Measurements from ENCODE around the gene C5orf22. TPM values are rescaled to one million over a fixed set of nuclear protein-coding genes. Genes with fewer than 3 reads are reported as not detected.
"Not testable (repeated sequence)": the region's sequence is repeated elsewhere in the genome, so short reads cannot be mapped to it uniquely, and the experiment has no call there.

The C5orf22 gene
- total and polyA plus RNA-seq, 3 donors from 2014 or later = 11.0 to 15.0 (median 14.4) TPM

DNA sequence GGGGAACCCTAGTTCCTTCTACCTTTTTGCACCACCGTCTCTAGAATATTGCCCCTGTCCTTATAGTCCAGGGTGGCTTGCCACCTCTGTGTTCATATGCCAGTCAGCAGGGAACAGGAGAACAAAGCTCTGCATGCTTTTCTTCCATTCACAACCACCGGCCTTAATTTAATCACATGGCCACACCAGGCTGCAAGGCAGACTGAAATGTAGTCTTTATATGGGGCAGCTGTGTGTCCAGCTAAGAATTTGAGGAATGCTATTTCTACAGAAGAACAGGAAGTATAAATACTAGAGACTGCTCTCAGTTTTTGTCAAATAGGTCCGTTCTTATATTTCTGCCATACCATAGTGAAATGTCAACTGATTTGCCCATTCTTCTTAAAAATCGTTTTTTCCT is 5.8 kb downstream of the C5orf22 start:
- no peak overlapping the region for H3K4me3 ChIP-seq
- no peak for TF ChIP-seq POLR2A (IDR thresholded peaks at IDR 0.05)
- TF ChIP-seq CTCF (IDR thresholded peaks at IDR 0.05) = no peak
- no peaks in the 10 kb centered on the region for H3K36me3 ChIP-seq (ENCODE audit: low read depth, missing control alignments)
- no peak for DNase-seq
- H3K27me3 ChIP-seq = no peaks in the 10 kb centered on the region
- H3K27ac ChIP-seq = no peak overlapping the region
- H3K4me1 ChIP-seq = peaks cover 9% of the 10 kb centered on the region
- intact Hi-C loops (cut with DNase I; ENCODE audit: low total_unique reads) = no loop called here
- no peaks in the 10 kb centered on the region for H3K9me3 ChIP-seq
- WGBS, 2 donors = 67 to 83% methylated on average over 4 of the region's 4 CpGs

DNA sequence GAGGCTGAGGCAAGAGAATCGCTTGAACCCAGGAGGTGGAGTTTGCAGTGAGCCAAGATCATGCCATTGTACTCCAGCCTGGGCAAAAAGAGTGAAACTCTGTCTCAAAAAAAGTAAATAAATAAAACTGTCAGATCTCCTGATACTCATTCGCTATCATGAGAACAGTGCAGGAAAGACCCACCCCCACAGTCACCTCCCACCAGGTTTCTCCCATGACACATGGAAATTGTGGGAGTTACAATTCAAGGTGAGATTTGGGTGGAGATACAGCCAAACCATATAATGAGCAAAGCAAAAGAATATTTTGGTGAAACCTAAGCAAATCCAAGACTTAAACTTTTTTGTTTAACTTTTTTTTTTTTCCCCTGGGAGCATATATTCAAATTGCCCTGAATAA is 17.0 kb downstream of the C5orf22 start:
- H3K4me3 ChIP-seq; H3K27ac ChIP-seq; H3K9me3 ChIP-seq; H3K4me1 ChIP-seq; DNase-seq; intact Hi-C loops (cut with DNase I; ENCODE audit: low total_unique reads); H3K27me3 ChIP-seq; H3K36me3 ChIP-seq (ENCODE audit: low read depth, missing control alignments): not testable (repeated sequence)
- WGBS, 2 donors = 92 to 93% methylated on average over 2 of the region's 2 CpGs

GRCh38 chr5:31551878-31552277 is 19.8 kb downstream of the C5orf22 start:
- Histone ChIP-seq H3K9me3 (no peaks in the 10 kb centered on the region), H3K4me3 (no peak overlapping the region), H3K27ac (no peak overlapping the region), H3K36me3 (ENCODE audit: low read depth, missing control alignments) (no peaks in the 10 kb centered on the region), H3K4me1 (no peaks in the 10 kb centered on the region), H3K27me3 (no peaks in the 10 kb centered on the region)
- WGBS, 2 donors = 94 to 95% methylated on average over 3 of the region's 3 CpGs
- no peak for TF ChIP-seq CTCF (IDR thresholded peaks at IDR 0.05)
- TF ChIP-seq POLR2A (IDR thresholded peaks at IDR 0.05) = no peak
- DNase-seq = no peak
- intact Hi-C loops (cut with DNase I; ENCODE audit: low total_unique reads) = no loop called here

- DNase-seq = no peak
- TF ChIP-seq POLR2A (IDR thresholded peaks at IDR 0.05) (no peak), CTCF (IDR thresholded peaks at IDR 0.05) (no peak)
- intact Hi-C loops (cut with DNase I; ENCODE audit: low total_unique reads) = no loop called here
- no peaks in the 10 kb centered on the region for H3K4me1 ChIP-seq
- H3K9me3 ChIP-seq = no peaks in the 10 kb centered on the region
- no peak overlapping the region for H3K4me3 ChIP-seq
- H3K36me3 ChIP-seq (ENCODE audit: low read depth, missing control alignments) = no peaks in the 10 kb centered on the region
- H3K27ac ChIP-seq = no peak overlapping the region
- no peaks in the 10 kb centered on the region for H3K27me3 ChIP-seq
Measured at GRCh38 chr5:31553863-31554262, 21.8 kb downstream of the C5orf22 start.

GRCh38 chr5:31554552-31554951 is 22.5 kb downstream of the C5orf22 start:
- Histone ChIP-seq H3K27me3 (no peaks in the 10 kb centered on the region), H3K9me3 (no peaks in the 10 kb centered on the region), H3K4me1 (no peaks in the 10 kb centered on the region), H3K4me3 (no peak overlapping the region), H3K27ac (no peak overlapping the region), H3K36me3 (ENCODE audit: low read depth, missing control alignments) (no peaks in the 10 kb centered on the region)
- intact Hi-C loops (cut with DNase I; ENCODE audit: low total_unique reads) = no loop called here
- DNase-seq = no peak
- TF ChIP-seq POLR2A (IDR thresholded peaks at IDR 0.05) = no peak
- no peak for TF ChIP-seq CTCF (IDR thresholded peaks at IDR 0.05)
- 98 to 100% methylated on average over 1 of the region's 1 CpG for WGBS, 2 donors

Measured in testis (tissue), 3 donors.